SK-N-SH (cell line): ENCODE results near the gene MLST8. TPM values are rescaled to one million over a fixed set of nuclear protein-coding genes. Genes with fewer than 3 reads are reported as not detected.

Experiments used
- CTCF ChIA-PET: fragments of 300-600, 350-600 bp; formaldehyde crosslinking; extraction: SDS; loops from one replicate; lab custom pipeline; 2021; lab: Yijun Ruan, JAX
- POLR2A ChIA-PET: fragments of 350-600 bp; sonication (Branson Sonifier 250); formaldehyde crosslinking; extraction: SDS; loops from one replicate; lab custom pipeline; 2020; ENCODE audit warnings: antibody characterized with exemption, inconsistent platforms; lab: Yijun Ruan, JAX
- DNase-seq: peaks from one replicate; pipeline ENCODE4 v3.0.0; 2012
- H2AFZ ChIP-seq: fragments of 200-600 bp; sonication (generic); 2 replicates; pipeline ENCODE4 v1.8.1; 2016; ENCODE audit warnings: antibody characterized with exemption, mild to moderate bottlenecking, low read depth
- H3F3A ChIP-seq: fragments of 200-600 bp; sonication (generic); replicated peaks from 2 replicates; pipeline ENCODE3; 2016; ENCODE audit warnings: antibody characterized with exemption, mild to moderate bottlenecking; ENCODE audit not compliant: insufficient read depth
- H3K27ac ChIP-seq, 2 experiments: fragments of 200-500 bp in 1 of 2; fragments of 200-600 bp in 1 of 2; sonication (Bioruptor generic) in 1 of 2; sonication (generic), shearing (Covaris generic) in 1 of 2; 2 replicates each; pipeline versions ENCODE4 v1.5.1 to v1.6.1; 2014 to 2016; ENCODE audit warnings: low read depth in 2 of 2, inconsistent platforms in 1 of 2, low read length in 1 of 2, mild to moderate bottlenecking in 1 of 2, mixed read lengths in 1 of 2
- H3K27me3 ChIP-seq: fragments of 200-600 bp; sonication (generic), shearing (Covaris generic); 2 replicates; pipeline ENCODE4 v1.6.1; 2016; ENCODE audit warnings: mixed run types; ENCODE audit not compliant: insufficient read depth
- H3K36me3 ChIP-seq, 2 experiments: fragments of 200-500 bp in 1 of 2; fragments of 200-600 bp in 1 of 2; sonication (Bioruptor generic) in 1 of 2; sonication (generic) in 1 of 2; replicated peaks in 1 of 2; 2 replicates each; pipeline versions ENCODE3 to v1.5.1; 2014 to 2016; ENCODE audit warnings: low read length in 1 of 2, mild to moderate bottlenecking in 1 of 2; ENCODE audit not compliant: insufficient read depth in 2 of 2, control insufficient read depth in 1 of 2
- H3K4me1 ChIP-seq, 2 experiments: fragments of 200-500 bp in 1 of 2; fragments of 200-600 bp in 1 of 2; sonication (Bioruptor generic) in 1 of 2; sonication (generic), shearing (Covaris generic) in 1 of 2; 2 replicates each; pipeline versions ENCODE4 v1.5.1 to v1.6.1; 2014 to 2016; ENCODE audit warnings: low read depth in 1 of 2, low read length in 1 of 2, mixed run types in 1 of 2; ENCODE audit not compliant: insufficient read depth in 2 of 2, control insufficient read depth in 1 of 2
- H3K4me2 ChIP-seq: fragments of 200-600 bp; sonication (generic), shearing (Covaris generic); 2 replicates; pipeline ENCODE4 v1.6.1; 2017; ENCODE audit warnings: mixed run types
- H3K4me3 ChIP-seq, 2 experiments: fragments of 200-500 bp in 1 of 2; fragments of 200-600 bp in 1 of 2; sonication (Bioruptor generic) in 1 of 2; sonication (generic), shearing (Covaris generic) in 1 of 2; 2 replicates each; pipeline versions ENCODE4 v1.5.1 to v1.8.1; 2014 to 2016; ENCODE audit warnings: low read depth in 2 of 2, inconsistent platforms in 1 of 2, low read length in 1 of 2, mild to moderate bottlenecking in 1 of 2, mixed read lengths in 1 of 2, moderate library complexity in 1 of 2
- H3K79me2 ChIP-seq: fragments of 200-600 bp; sonication (generic); 2 replicates; pipeline ENCODE4 v1.8.1; 2017; ENCODE audit warnings: mild to moderate bottlenecking; ENCODE audit not compliant: insufficient read depth
- H3K9ac ChIP-seq: fragments of 200-600 bp; sonication (generic); 2 replicates; pipeline ENCODE4 v1.6.1; 2017; ENCODE audit warnings: mixed run types
- H3K9me2 ChIP-seq: fragments of 200-600 bp; sonication (generic); 2 replicates; pipeline ENCODE4 v1.6.1; 2017; ENCODE audit warnings: mixed run types
- H3K9me3 ChIP-seq: fragments of 200-600 bp; sonication (generic); 2 replicates; pipeline ENCODE4 v1.6.1; 2017; ENCODE audit warnings: mixed run types, mild to moderate bottlenecking, moderate library complexity
- H4K20me1 ChIP-seq: fragments of 200-600 bp; sonication (generic); 2 replicates; pipeline ENCODE4 v1.6.1; 2017; ENCODE audit warnings: mild to moderate bottlenecking, mixed run types; ENCODE audit not compliant: insufficient read depth
- ELF1 ChIP-seq: IDR thresholded peaks from 2 replicates; pipeline ENCODE4 v1.4.0; 2012
- FOXJ3 ChIP-seq: sonication (generic); formaldehyde crosslinking; IDR thresholded peaks from 2 replicates; pipeline ENCODE4 v1.5.1; 2020; ENCODE audit warnings: mild to moderate bottlenecking, missing genetic modification reagents
- JUND ChIP-seq: IDR thresholded peaks from 2 replicates; pipeline ENCODE4 v1.4.0; 2012
- NFIC ChIP-seq: IDR thresholded peaks from 2 replicates; pipeline ENCODE4 v1.4.0; 2012; ENCODE audit warnings: borderline replicate concordance
- RAD21 ChIP-seq: IDR thresholded peaks from 2 replicates; pipeline ENCODE4 v1.6.1; 2012; ENCODE audit warnings: mild to moderate bottlenecking, low read length
- RCOR1 ChIP-seq: fragments of 150-350 bp; IDR thresholded peaks from 2 replicates; pipeline ENCODE4 v1.6.1; 2017; ENCODE audit warnings: antibody characterized with exemption, low read length
- USF1 ChIP-seq: IDR thresholded peaks from 2 replicates; pipeline ENCODE4 v1.4.0; 2012; ENCODE audit warnings: low read depth, borderline replicate concordance
- ZBTB33 ChIP-seq: IDR thresholded peaks from 2 replicates; pipeline ENCODE4 v1.4.0; 2012; ENCODE audit warnings: low read depth, borderline replicate concordance
- WGBS: methylation state at CpG from one replicate; pipeline ENCODE4 v1.1.6; 2017; ENCODE audit warnings: low lambda C conversion rate; 5-methylcytosine and 5-hydroxymethylcytosine counted together
- polyA plus RNA-seq, 3 experiments: library from polyadenylated mRNA; depleted of rRNA; stranded (reverse); fragments of >200 nt; gene quantifications; 2 replicates each; pipeline ENCODE4 v1.2.3, GENCODE V29; 2012

The MLST8 gene
- polyA plus RNA-seq, 1 of the 3 experiments (the other 2 are of a cell fraction): 85.4 TPM

GRCh38 chr16:2188395-2188794 lies 16.9 kb upstream of the MLST8 start:
- DNase-seq: no peak
- no peaks in the 10 kb centered on the region for H3K9me3 ChIP-seq
- no peaks in the 10 kb centered on the region for H3K36me3 ChIP-seq
- no peaks in the 10 kb centered on the region for H3K79me2 ChIP-seq
- no peaks in the 10 kb centered on the region for H3K27me3 ChIP-seq
- no peak overlapping the region for H3K4me3 ChIP-seq
- ChIA-PET CTCF (interaction anchor here (0.6 kb wide), 1 partner anchor 16 kb away, joined by 3 read pairs; no protein-coding TSS in a partner anchor), POLR2A (interaction anchor here (0.6 kb wide), 1 partner anchor 133 kb away, joined by 3 read pairs; no protein-coding TSS in a partner anchor)
- no peaks in the 10 kb centered on the region for H3K4me1 ChIP-seq
- H3F3A ChIP-seq: no peaks in the 10 kb centered on the region
- 82% methylated on average over 7 of the region's 8 CpGs for WGBS
- H3K9ac ChIP-seq: no peak overlapping the region
- no peak overlapping the region for H2AFZ ChIP-seq
- H3K4me2 ChIP-seq: no peak overlapping the region
- H3K27ac ChIP-seq: no peak overlapping the region
- H4K20me1 ChIP-seq: no peaks in the 10 kb centered on the region
- TF ChIP-seq RCOR1 (no peak), NFIC (no peak), ELF1 (no peak), FOXJ3 (CRISPR knock-in tag) (no peak), USF1 (no peak), ZBTB33 (no peak)
- no peaks in the 10 kb centered on the region for H3K9me2 ChIP-seq

- H3K79me2 ChIP-seq: no peaks in the 10 kb centered on the region
- H3K9me2 ChIP-seq: no peaks in the 10 kb centered on the region
- no peak for TF ChIP-seq RAD21
- TF ChIP-seq ELF1: no peak
- no peak for TF ChIP-seq USF1
- TF ChIP-seq JUND: no peak
- no peaks in the 10 kb centered on the region for H3K36me3 ChIP-seq
- no peak overlapping the region for H3K4me3 ChIP-seq
- no peaks in the 10 kb centered on the region for H3K9me3 ChIP-seq
- POLR2A ChIA-PET: no interaction called here
- no peaks in the 10 kb centered on the region for H3K27me3 ChIP-seq
- CTCF ChIA-PET: no interaction called here
- 93% methylated on average over 10 of the region's 25 CpGs for WGBS
- no peak overlapping the region for H2AFZ ChIP-seq
- H3K4me2 ChIP-seq: no peak overlapping the region
- H3K4me1 ChIP-seq: peaks cover 0 to 2% of the 10 kb centered on the region in 2 experiments; a peak in 1 of 4 replicates
- H4K20me1 ChIP-seq: no peaks in the 10 kb centered on the region
- no peak overlapping the region for H3K27ac ChIP-seq
- DNase-seq: no peak
- H3F3A ChIP-seq: no peaks in the 10 kb centered on the region
- no peak overlapping the region for H3K9ac ChIP-seq
These were observed 15.9 kb upstream of the MLST8 start for GRCh38 chr16:2189252-2189893.
